Lung (tissue), 12 donors: ENCODE results near the gene GABBR2. TPM values are rescaled to one million over a fixed set of nuclear protein-coding genes. Genes with fewer than 3 reads are reported as not detected.

Source experiments
- ATAC-seq: fragments of 200-7000 bp; cut with Tn5 transposase; one replicate; pipeline ENCODE4 v1.9.1; 2020; ENCODE audit warnings: moderate number of reproducible peaks; ENCODE audit not compliant: insufficient read depth, low FRiP score
- DNase-seq, 3 donors: peaks; one replicate each; pipeline ENCODE4 v3.0.0-alpha.2; 2013 to 2017
- H3K27ac ChIP-seq, 2 donors: one replicate each; pipeline ENCODE4 v1.5.1; 2013; ENCODE audit warnings: mild to moderate bottlenecking in 2 of 2, moderate library complexity in 2 of 2, control low read depth in 1 of 2, inconsistent platforms in 1 of 2, low read depth in 1 of 2, low read length in 1 of 2
- H3K27me3 ChIP-seq, 3 donors: one replicate each; pipeline ENCODE4 v1.5.1; 2013; ENCODE audit warnings: low read length in 2 of 3; ENCODE audit not compliant: control insufficient read depth in 3 of 3, insufficient read depth in 3 of 3
- H3K36me3 ChIP-seq, 4 donors: one replicate each; pipeline ENCODE4 v1.5.1; 2013; ENCODE audit warnings: low read length in 4 of 4, mild to moderate bottlenecking in 1 of 4, moderate library complexity in 1 of 4; ENCODE audit not compliant: control insufficient read depth in 4 of 4, insufficient read depth in 4 of 4
- H3K4me1 ChIP-seq, 5 donors: one replicate each; pipeline ENCODE4 v1.5.1; 2013; ENCODE audit warnings: low read length in 5 of 5, mild to moderate bottlenecking in 2 of 5, moderate library complexity in 1 of 5; ENCODE audit not compliant: control insufficient read depth in 5 of 5, insufficient read depth in 5 of 5
- H3K4me3 ChIP-seq: one replicate; pipeline ENCODE4 v1.5.1; 2013; ENCODE audit warnings: mild to moderate bottlenecking, control low read depth, moderate library complexity
- H3K9ac ChIP-seq, 2 donors: one replicate each; pipeline ENCODE4 v1.5.1; 2013; ENCODE audit warnings: low read length in 2 of 2, control low read depth in 1 of 2; ENCODE audit not compliant: insufficient read depth in 1 of 2
- H3K9me3 ChIP-seq, 4 donors: one replicate each; pipeline ENCODE4 v1.5.1; 2013; ENCODE audit warnings: low read length in 3 of 4, mild to moderate bottlenecking in 1 of 4, moderate library complexity in 1 of 4; ENCODE audit not compliant: control insufficient read depth in 4 of 4, insufficient read depth in 3 of 4
- CTCF ChIP-seq: IDR thresholded peaks from 2 replicates; pipeline ENCODE4 v1.5.1; 2012; ENCODE audit warnings: mild to moderate bottlenecking; ENCODE audit errors: control extremely low read depth, extremely low read depth
- whole genome bisulfite sequencing, 2 donors: extraction: QIAGEN DNeasy Blood & Tissue Kit; methylation state at CpG; one replicate each; pipeline ENCODE4 v1.1.7; 2013; 5-methylcytosine and 5-hydroxymethylcytosine counted together
- polyA plus RNA-seq, 2 donors: library from polyadenylated mRNA; stranded (reverse); fragments of 200-250 nt; gene quantifications; one replicate each; pipeline ENCODE4 v1.2.1, GENCODE V29; 2013
- total RNA-seq, 2 donors: library from RNA; depleted of rRNA in 1 of 2; stranded (reverse); fragments of >200 nt in 1 of 2; gene quantifications; one replicate each; pipeline ENCODE4 v1.2.1, GENCODE V29; 2014 to 2021
- donor health status: control.
- donor health status: control.
- donor health status: Bipolar disorder and iron deficiency.
- donor health status: healthy.
- donor health status: DM: yes; HTN: yes; CAD: no.

GABBR2 gene
- total and polyA plus RNA-seq, 4 donors = 0.40 to 1.8 (median 0.64) TPM

GRCh38 chr9:98302938-98303632, 405.6 kb downstream of the GABBR2 start:
- Histone ChIP-seq H3K27me3 (no peaks in the 10 kb centered on the region), H3K4me1 (peaks cover 0 to 2% (median 0%) of the 10 kb centered on the region in 5 donors), H3K4me3 (no peak overlapping the region), H3K9me3 (no peaks in the 10 kb centered on the region), H3K27ac (no peak overlapping the region), H3K36me3 (no peaks in the 10 kb centered on the region), H3K9ac (no peak overlapping the region)
- WGBS, 2 donors = 93 to 95% methylated on average over 13 of the region's 13 CpGs
- no peak for TF ChIP-seq CTCF
- no peak for ATAC-seq
- no peak for DNase-seq

GRCh38 chr9:98302150-98302549, 406.6 kb downstream of the GABBR2 start:
- Histone ChIP-seq H3K4me1 (peaks cover 0 to 2% (median 0%) of the 10 kb centered on the region in 5 donors), H3K27me3 (no peaks in the 10 kb centered on the region), H3K36me3 (no peaks in the 10 kb centered on the region), H3K4me3 (no peak overlapping the region), H3K9ac (no peak overlapping the region), H3K9me3 (no peaks in the 10 kb centered on the region), H3K27ac (no peak overlapping the region)
- TF ChIP-seq CTCF = no peak
- ATAC-seq = no peak
- 73 to 87% methylated on average over 5 of the region's 5 CpGs for WGBS, 2 donors
- DNase-seq = no peak

GRCh38 chr9:98300611-98301010, 408.1 kb downstream of the GABBR2 start:
- H3K9ac ChIP-seq = no peak overlapping the region
- no peak for TF ChIP-seq CTCF
- no peak overlapping the region for H3K27ac ChIP-seq

GRCh38 chr9:98298476-98298875, 410.3 kb downstream of the GABBR2 start:
- Histone ChIP-seq H3K4me3 (no peak overlapping the region), H3K4me1 (no peaks in the 10 kb centered on the region), H3K9me3 (no peaks in the 10 kb centered on the region), H3K27ac (no peak overlapping the region), H3K9ac (no peak overlapping the region), H3K27me3 (no peaks in the 10 kb centered on the region), H3K36me3 (no peaks in the 10 kb centered on the region)
- no peak for DNase-seq
- no peak for ATAC-seq
- TF ChIP-seq CTCF = no peak

More at GRCh38 chr9:98300611-98301010, 408.1 kb downstream of the GABBR2 start:
- Histone ChIP-seq H3K36me3 (no peaks in the 10 kb centered on the region), H3K4me1 (no peaks in the 10 kb centered on the region), H3K27me3 (no peaks in the 10 kb centered on the region), H3K9me3 (no peaks in the 10 kb centered on the region), H3K4me3 (no peak overlapping the region)
- ATAC-seq (no peak), DNase-seq (no peak)
- 93 to 94% methylated on average over 3 of the region's 3 CpGs for WGBS, 2 donors
